Liver (tissue), 3 donors: ENCODE results near the gene ATXN7L1.

ENCODE experiments used
- ATF3 ChIP-seq: IDR thresholded peaks from 2 replicates; pipeline ENCODE4 v1.6.1; 2016; ENCODE audit warnings: antibody characterized with exemption
- CTCF ChIP-seq: fragments of 150-350 bp; IDR thresholded peaks from 2 replicates; pipeline ENCODE4 v1.5.1; 2017; ENCODE audit warnings: improper control_type of control experiment, low read depth, low read length; ENCODE audit not compliant: missing input control
- EGR1 ChIP-seq, 2 donors: IDR thresholded peaks; 2 replicates each; pipeline ENCODE4 v1.6.1; 2016 to 2018; ENCODE audit warnings: antibody characterized with exemption in 2 of 2, low read depth in 2 of 2
- FOXA1 ChIP-seq: IDR thresholded peaks from 2 replicates; pipeline ENCODE4 v1.6.1; 2016; ENCODE audit warnings: antibody characterized with exemption
- HNF4A ChIP-seq, 2 donors: conservative IDR thresholded peaks; 2 replicates each; pipeline ENCODE4 v1.6.1; 2016; ENCODE audit warnings: antibody characterized with exemption in 2 of 2, mild to moderate bottlenecking in 2 of 2
- HNF4G ChIP-seq: IDR thresholded peaks from 2 replicates; pipeline ENCODE4 v1.6.1; 2016; ENCODE audit warnings: antibody characterized with exemption
- JUND ChIP-seq, 2 donors: IDR thresholded peaks; 2 replicates each; pipeline ENCODE4 v1.6.1; 2016; ENCODE audit warnings: antibody characterized with exemption in 2 of 2
- MAX ChIP-seq: IDR thresholded peaks from 2 replicates; pipeline ENCODE4 v1.6.1; 2016; ENCODE audit warnings: antibody characterized with exemption
- RAD21 ChIP-seq, 2 donors: IDR thresholded peaks; 2 replicates each; pipeline ENCODE4 v1.6.1; 2016; ENCODE audit warnings: antibody characterized with exemption in 2 of 2, mild to moderate bottlenecking in 2 of 2
- REST ChIP-seq: IDR thresholded peaks from 2 replicates; pipeline ENCODE4 v1.6.1; 2016; ENCODE audit warnings: antibody characterized with exemption, mild to moderate bottlenecking
- SP1 ChIP-seq: IDR thresholded peaks from 2 replicates; pipeline ENCODE4 v1.6.1; 2018; ENCODE audit warnings: antibody characterized with exemption, mild to moderate bottlenecking
- TAF1 ChIP-seq: conservative IDR thresholded peaks from 2 replicates; pipeline ENCODE4 v1.6.1; 2016; ENCODE audit warnings: antibody characterized with exemption, mild to moderate bottlenecking
- YY1 ChIP-seq: IDR thresholded peaks from 2 replicates; pipeline ENCODE4 v1.6.1; 2016; ENCODE audit warnings: antibody characterized with exemption, mild to moderate bottlenecking
- ZBTB33 ChIP-seq: IDR thresholded peaks from 2 replicates; pipeline ENCODE4 v1.6.1; 2016; ENCODE audit warnings: antibody characterized with exemption
- donor health status: healthy.
- donor health status: healthy.

GRCh38 chr7:105639667-105640493 is 236.5 kb downstream of the ATXN7L1 start:
- TF ChIP-seq CTCF (no peak), REST (no peak), ZBTB33 (no peak), SP1 (no peak), JUND (IDR thresholded peaks at IDR 0.05) (no peak), HNF4G (no peak), MAX (no peak), ATF3 (no peak), TAF1 (no peak), YY1 (no peak), EGR1 (IDR thresholded peaks at IDR 0.05; ENCODE audit: low read depth in 2 of 2) (no peak), RAD21 (IDR thresholded peaks at IDR 0.05) (no peak), FOXA1 (no peak), HNF4A (conservative IDR thresholded peaks at IDR 0.05) (no peak)
